Stomach (tissue), 9 donors: ENCODE results near the gene MYO9A. TPM values are rescaled to one million over a fixed set of nuclear protein-coding genes. Genes with fewer than 3 reads are reported as not detected.
A peak's percentile ranks its signal among the peaks of the same experiment; 100 is the strongest.

Source experiments
- DNase-seq, 2 donors: peaks; one replicate each; pipeline versions ENCODE4 v3.0.0 to v3.0.0-alpha.2; 2013 to 2019
- H3K27ac ChIP-seq, 5 donors: fragments of 200-600 bp in 4 of 5; sonication (generic) in 4 of 5; one replicate each; pipeline ENCODE4 v1.5.1; 2013 to 2019; ENCODE audit warnings: mild to moderate bottlenecking in 1 of 5, moderate library complexity in 1 of 5
- H3K27me3 ChIP-seq, 3 donors: fragments of 200-600 bp; sonication (generic); one replicate each; pipeline ENCODE4 v1.5.1; 2017 to 2019; ENCODE audit warnings: mixed run types in 1 of 3
- H3K36me3 ChIP-seq, 4 donors: fragments of 200-600 bp; sonication (generic); 1 replicate in 3 of 4; 2 replicates in 1 of 4; pipeline ENCODE4 v1.5.1; 2016 to 2019
- H3K4me1 ChIP-seq, 4 donors: fragments of 200-600 bp; sonication (generic); one replicate each; pipeline ENCODE4 v1.5.1; 2016 to 2019
- H3K4me3 ChIP-seq, 4 donors: fragments of 200-600 bp; sonication (generic) in 3 of 4; one replicate each; pipeline ENCODE4 v1.5.1; 2016 to 2019; ENCODE audit warnings: mild to moderate bottlenecking in 1 of 4
- H3K9me3 ChIP-seq, 4 donors: fragments of 200-600 bp; sonication (generic); one replicate each; pipeline ENCODE4 v1.5.1; 2016 to 2019
- EP300 ChIP-seq: sonication (generic); formaldehyde crosslinking; IDR thresholded peaks from one replicate; pipeline ENCODE4 v1.6.1; 2017; ENCODE audit warnings: antibody characterized with exemption
- POLR2A ChIP-seq, 4 donors: fragments of 450-650 bp; IDR thresholded peaks; one replicate each; pipeline ENCODE4 v1.6.1; 2016; ENCODE audit warnings: antibody characterized with exemption in 4 of 4, control low read depth in 2 of 4, mild to moderate bottlenecking in 1 of 4, moderate library complexity in 1 of 4
- POLR2AphosphoS5 ChIP-seq, 3 donors: sonication (generic); formaldehyde crosslinking; IDR thresholded peaks; one replicate each; pipeline ENCODE4 v1.6.1; 2016; ENCODE audit warnings: antibody characterized with exemption in 3 of 3
- WGBS, 5 donors: extraction: QIAGEN DNeasy Blood & Tissue Kit in 3 of 5; methylation state at CpG; one replicate each; pipeline versions ENCODE4 v1.1.5 to v1.1.7; 2013 to 2018; 5-methylcytosine and 5-hydroxymethylcytosine counted together
- intact Hi-C: fragments of 100-400 bp; cut with DNase I; formaldehyde crosslinking; loops from one replicate; pipeline ENCODE4 v1.15.1; 2023; ENCODE audit warnings: low total_unique reads
- polyA plus RNA-seq, 3 donors: library from polyadenylated mRNA; stranded (reverse); fragments of 200-250 nt; gene quantifications; one replicate each; pipeline ENCODE4 v1.2.3, GENCODE V29; 2013
- total RNA-seq, 5 donors: library from RNA; depleted of rRNA; stranded (reverse); fragments of >200 nt; gene quantifications; one replicate each; pipeline versions ENCODE4 v1.1.0 to v1.2.3, GENCODE V29; 2014 to 2016
- TF ChIP-seq, protein P1 (sequence below), 7 experiments: fragments of 450-650 bp in 4 of 7; fragments of 200-600 bp in 3 of 7; sonication (generic) in 3 of 7; IDR thresholded peaks; one replicate each; pipeline ENCODE4 v1.5.1; 2016 to 2019; ENCODE audit warnings: antibody characterized with exemption in 7 of 7, control low read depth in 2 of 7, mild to moderate bottlenecking in 1 of 7
- donor health status: healthy with polysubstance abuse.
- donor health status: Bipolar disorder and iron deficiency.
- donor health status: healthy.

Gene MYO9A
- total and polyA plus RNA-seq, 8 donors = 2.2 to 120 (median 39.0) TPM

GRCh38 chr15:72063186-72063585 lies 54.8 kb downstream of the MYO9A start:
- Histone ChIP-seq H3K27me3 (no peaks in the 10 kb centered on the region), H3K9me3 (no peaks in the 10 kb centered on the region), H3K27ac (no peak overlapping the region), H3K4me1 (peaks cover 2 to 42% (median 17%) of the 10 kb centered on the region in 4 donors), H3K36me3 (no peaks in the 10 kb centered on the region), H3K4me3 (no peak overlapping the region)
- no peak for TF ChIP-seq POLR2AphosphoS5 (IDR thresholded peaks at IDR 0.05)
- TF ChIP-seq, protein P1, sequence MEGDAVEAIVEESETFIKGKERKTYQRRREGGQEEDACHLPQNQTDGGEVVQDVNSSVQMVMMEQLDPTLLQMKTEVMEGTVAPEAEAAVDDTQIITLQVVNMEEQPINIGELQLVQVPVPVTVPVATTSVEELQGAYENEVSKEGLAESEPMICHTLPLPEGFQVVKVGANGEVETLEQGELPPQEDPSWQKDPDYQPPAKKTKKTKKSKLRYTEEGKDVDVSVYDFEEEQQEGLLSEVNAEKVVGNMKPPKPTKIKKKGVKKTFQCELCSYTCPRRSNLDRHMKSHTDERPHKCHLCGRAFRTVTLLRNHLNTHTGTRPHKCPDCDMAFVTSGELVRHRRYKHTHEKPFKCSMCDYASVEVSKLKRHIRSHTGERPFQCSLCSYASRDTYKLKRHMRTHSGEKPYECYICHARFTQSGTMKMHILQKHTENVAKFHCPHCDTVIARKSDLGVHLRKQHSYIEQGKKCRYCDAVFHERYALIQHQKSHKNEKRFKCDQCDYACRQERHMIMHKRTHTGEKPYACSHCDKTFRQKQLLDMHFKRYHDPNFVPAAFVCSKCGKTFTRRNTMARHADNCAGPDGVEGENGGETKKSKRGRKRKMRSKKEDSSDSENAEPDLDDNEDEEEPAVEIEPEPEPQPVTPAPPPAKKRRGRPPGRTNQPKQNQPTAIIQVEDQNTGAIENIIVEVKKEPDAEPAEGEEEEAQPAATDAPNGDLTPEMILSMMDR (IDR thresholded peaks at IDR 0.05) = no peak
- no peak for TF ChIP-seq POLR2A (IDR thresholded peaks at IDR 0.05)
- no peak for TF ChIP-seq EP300
- intact Hi-C loops = no loop called here
- no peak for DNase-seq

DNA sequence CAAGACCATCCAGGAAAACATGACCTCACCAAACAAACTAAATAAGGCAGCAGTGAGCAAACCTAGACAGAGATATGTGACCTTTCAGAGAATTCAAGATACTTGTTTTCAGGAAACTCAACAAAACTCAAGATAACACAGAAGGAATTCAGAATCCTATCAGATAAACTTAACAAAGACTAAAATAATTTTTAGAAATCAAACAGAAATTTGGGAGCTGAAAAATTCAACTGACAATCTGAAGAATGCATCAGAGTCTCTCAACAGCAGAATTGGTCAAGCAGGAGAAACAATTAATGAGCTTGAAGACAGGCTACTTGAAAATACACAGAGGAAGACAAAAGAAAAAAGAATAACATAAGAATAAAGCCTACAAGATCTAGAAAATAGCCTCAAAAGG lies 55.6 kb downstream of the MYO9A start:
- peaks cover 11 to 42% (median 24%) of the 10 kb centered on the region in 4 donors for H3K4me1 ChIP-seq
- no peaks in the 10 kb centered on the region for H3K36me3 ChIP-seq
- DNase-seq = no peak
- H3K9me3 ChIP-seq = no peaks in the 10 kb centered on the region
- TF ChIP-seq EP300 (no peak), POLR2A (IDR thresholded peaks at IDR 0.05) (no peak), POLR2AphosphoS5 (IDR thresholded peaks at IDR 0.05) (no peak)
- TF ChIP-seq, protein P1 (IDR thresholded peaks at IDR 0.05) = no peak
- no peak overlapping the region for H3K4me3 ChIP-seq
- H3K27me3 ChIP-seq = no peaks in the 10 kb centered on the region
- no peak overlapping the region for H3K27ac ChIP-seq
- intact Hi-C loops = no loop called here

DNA sequence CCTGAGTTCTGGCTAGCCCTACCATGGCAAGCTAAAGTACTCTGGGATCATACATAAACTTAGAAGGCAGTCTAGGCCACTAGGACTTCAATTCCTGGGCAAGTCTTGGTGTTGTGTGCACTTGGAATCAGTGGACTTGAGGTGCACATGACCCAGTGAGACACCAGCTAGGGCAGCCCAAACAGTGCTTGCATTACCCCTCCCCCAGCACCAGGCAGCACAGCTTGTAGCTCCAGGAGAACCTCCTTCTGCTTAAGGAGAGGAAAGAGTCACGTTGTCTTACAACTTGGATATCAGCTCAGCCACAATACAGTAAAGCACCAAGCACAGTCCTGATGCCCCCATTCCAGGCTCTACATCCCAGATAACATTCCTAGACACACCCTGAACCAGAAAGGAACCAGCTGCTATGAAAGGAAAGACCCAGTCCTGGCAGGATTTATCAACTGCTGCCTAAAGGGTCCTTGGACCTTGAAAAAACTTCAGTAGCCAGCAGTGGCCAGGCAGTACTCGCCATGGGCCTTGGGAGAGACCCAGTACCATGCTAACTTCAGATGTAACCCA lies 57.2 kb downstream of the MYO9A start:
- no peaks in the 10 kb centered on the region for H3K36me3 ChIP-seq
- WGBS, 5 donors = 60 to 78% (median 67%) methylated on average over 2 of the region's 2 CpGs

GRCh38 chr15:72058585-72058984 lies 59.4 kb downstream of the MYO9A start:
- intact Hi-C loops = no loop called here
- no peak for DNase-seq
- H3K36me3 ChIP-seq = no peaks in the 10 kb centered on the region
- no peak overlapping the region for H3K4me3 ChIP-seq
- no peaks in the 10 kb centered on the region for H3K27me3 ChIP-seq
- WGBS, 5 donors = 39 to 64% (median 49%) methylated on average over 1 of the region's 1 CpG
- peaks cover 14 to 42% (median 25%) of the 10 kb centered on the region in 4 donors for H3K4me1 ChIP-seq
- H3K27ac ChIP-seq = no peak overlapping the region
- no peaks in the 10 kb centered on the region for H3K9me3 ChIP-seq
- TF ChIP-seq EP300 (no peak), POLR2A (IDR thresholded peaks at IDR 0.05) (no peak)
- TF ChIP-seq, protein P1 (IDR thresholded peaks at IDR 0.05) = no peak

More for the DNA sequence above, 57.2 kb downstream of the MYO9A start:
- Histone ChIP-seq H3K27me3 (no peaks in the 10 kb centered on the region), H3K4me1 (peaks cover 14 to 42% (median 25%) of the 10 kb centered on the region in 4 donors), H3K4me3 (no peak overlapping the region), H3K27ac (no peak overlapping the region), H3K9me3 (no peaks in the 10 kb centered on the region)
- intact Hi-C loops = no loop called here
- peak in 1 of 2 donors; percentile 8 for DNase-seq
- TF ChIP-seq POLR2AphosphoS5 (IDR thresholded peaks at IDR 0.05) = no peak
- TF ChIP-seq EP300 = no peak
- TF ChIP-seq, protein P1 (IDR thresholded peaks at IDR 0.05) = no peak
- no peak for TF ChIP-seq POLR2A (IDR thresholded peaks at IDR 0.05)
